HL-60 (cell line): ENCODE results near the gene ARID5B.

Experiments
- CTCF ChIP-seq: IDR thresholded peaks from one replicate; pipeline ENCODE4 v1.5.1; 2011; ENCODE audit warnings: low read length, control low read depth, inconsistent platforms; ENCODE audit not compliant: insufficient read depth
- TF ChIP-seq, protein P1 (sequence below): IDR thresholded peaks from 2 replicates; pipeline ENCODE4 v1.6.1; 2012; ENCODE audit warnings: low read depth; ENCODE audit not compliant: insufficient replicate concordance

DNA sequence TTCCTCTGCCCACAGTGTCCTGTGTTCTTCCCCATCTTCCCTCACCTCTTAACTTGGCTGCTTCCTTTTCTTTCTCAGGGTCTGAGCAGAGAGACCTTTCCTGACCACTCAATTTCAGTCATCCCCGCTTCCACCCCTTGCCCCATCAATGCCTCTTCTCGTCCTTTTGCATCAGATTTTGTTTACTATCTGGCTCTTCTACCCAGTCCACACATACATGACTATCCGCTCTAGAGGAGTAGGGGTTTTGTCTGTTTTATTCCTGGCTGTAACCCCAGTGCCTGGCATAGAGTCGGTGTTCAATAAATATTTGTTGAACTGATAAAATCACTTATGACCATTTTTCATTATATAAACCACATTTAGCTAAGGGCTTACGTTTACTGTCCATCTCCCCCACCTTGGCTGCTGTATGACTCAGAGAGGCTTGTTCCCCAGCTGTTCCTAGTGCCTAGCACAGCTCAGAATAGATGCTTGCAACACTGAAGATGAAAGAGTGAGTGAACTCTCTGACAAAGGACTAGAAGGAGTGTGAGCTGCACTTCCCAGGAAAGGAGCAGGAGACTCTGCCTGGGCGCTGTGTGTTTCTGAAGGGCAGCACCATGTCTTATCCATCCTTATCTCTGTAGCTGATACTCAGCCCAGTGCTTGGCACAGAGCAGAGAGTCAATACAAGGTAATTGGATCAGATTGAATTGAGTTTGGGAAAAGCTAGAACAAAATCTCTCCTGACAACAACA lies 21.9 kb downstream of the ARID5B start:
- TF ChIP-seq CTCF, result no peak
- TF ChIP-seq, protein P1, sequence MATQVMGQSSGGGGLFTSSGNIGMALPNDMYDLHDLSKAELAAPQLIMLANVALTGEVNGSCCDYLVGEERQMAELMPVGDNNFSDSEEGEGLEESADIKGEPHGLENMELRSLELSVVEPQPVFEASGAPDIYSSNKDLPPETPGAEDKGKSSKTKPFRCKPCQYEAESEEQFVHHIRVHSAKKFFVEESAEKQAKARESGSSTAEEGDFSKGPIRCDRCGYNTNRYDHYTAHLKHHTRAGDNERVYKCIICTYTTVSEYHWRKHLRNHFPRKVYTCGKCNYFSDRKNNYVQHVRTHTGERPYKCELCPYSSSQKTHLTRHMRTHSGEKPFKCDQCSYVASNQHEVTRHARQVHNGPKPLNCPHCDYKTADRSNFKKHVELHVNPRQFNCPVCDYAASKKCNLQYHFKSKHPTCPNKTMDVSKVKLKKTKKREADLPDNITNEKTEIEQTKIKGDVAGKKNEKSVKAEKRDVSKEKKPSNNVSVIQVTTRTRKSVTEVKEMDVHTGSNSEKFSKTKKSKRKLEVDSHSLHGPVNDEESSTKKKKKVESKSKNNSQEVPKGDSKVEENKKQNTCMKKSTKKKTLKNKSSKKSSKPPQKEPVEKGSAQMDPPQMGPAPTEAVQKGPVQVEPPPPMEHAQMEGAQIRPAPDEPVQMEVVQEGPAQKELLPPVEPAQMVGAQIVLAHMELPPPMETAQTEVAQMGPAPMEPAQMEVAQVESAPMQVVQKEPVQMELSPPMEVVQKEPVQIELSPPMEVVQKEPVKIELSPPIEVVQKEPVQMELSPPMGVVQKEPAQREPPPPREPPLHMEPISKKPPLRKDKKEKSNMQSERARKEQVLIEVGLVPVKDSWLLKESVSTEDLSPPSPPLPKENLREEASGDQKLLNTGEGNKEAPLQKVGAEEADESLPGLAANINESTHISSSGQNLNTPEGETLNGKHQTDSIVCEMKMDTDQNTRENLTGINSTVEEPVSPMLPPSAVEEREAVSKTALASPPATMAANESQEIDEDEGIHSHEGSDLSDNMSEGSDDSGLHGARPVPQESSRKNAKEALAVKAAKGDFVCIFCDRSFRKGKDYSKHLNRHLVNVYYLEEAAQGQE, result no peak
